Measurements from ENCODE around the gene LARGE2. TPM values are rescaled to one million over a fixed set of nuclear protein-coding genes. Genes with fewer than 3 reads are reported as not detected.

The LARGE2 gene
- total RNA-seq, 1 donor from 2014 or later: not detected

- DNase-seq: no peak
These were observed 8.6 kb downstream of the LARGE2 start for GRCh38 chr11:45930951-45931570.

GRCh38 chr11:45931739-45932138, 9.3 kb downstream of the LARGE2 start:
- DNase-seq: no peak

GRCh38 chr11:45932217-45932616, 9.8 kb downstream of the LARGE2 start:
- DNase-seq: no peak

- no peak for DNase-seq
These were observed 10.8 kb downstream of the LARGE2 start for GRCh38 chr11:45933131-45933831.

GRCh38 chr11:45933846-45934579, 11.6 kb downstream of the LARGE2 start:
- no peak for DNase-seq

- no peak for DNase-seq
These were observed 12.3 kb downstream of the LARGE2 start for GRCh38 chr11:45934580-45935318.

GRCh38 chr11:45935349-45936064, 13.1 kb downstream of the LARGE2 start:
- no peak for DNase-seq

GRCh38 chr11:45936511-45937054, 14.1 kb downstream of the LARGE2 start:
- no peak for DNase-seq

- no peak for DNase-seq
These were observed 15.5 kb downstream of the LARGE2 start for GRCh38 chr11:45937916-45938315.

GRCh38 chr11:45939836-45940235, 17.4 kb downstream of the LARGE2 start:
- peak; percentile 12 for DNase-seq

GRCh38 chr11:45941285-45941684, 18.8 kb downstream of the LARGE2 start:
- no peak for DNase-seq

- no peak for DNase-seq
These were observed 19.9 kb downstream of the LARGE2 start for GRCh38 chr11:45942381-45942780.

- DNase-seq: no peak
These were observed 23.0 kb downstream of the LARGE2 start for GRCh38 chr11:45945397-45945999.

- no peak for DNase-seq
These were observed 25.4 kb downstream of the LARGE2 start for GRCh38 chr11:45947885-45948284.

GRCh38 chr11:45948356-45948755, 25.9 kb downstream of the LARGE2 start:
- no peak for DNase-seq

- DNase-seq: peak; percentile 15
These were observed 27.5 kb downstream of the LARGE2 start for GRCh38 chr11:45949992-45950407.

GRCh38 chr11:45959851-45960250, 37.4 kb downstream of the LARGE2 start:
- DNase-seq: peak; percentile 30

GRCh38 chr11:45960387-45961095, 38.1 kb downstream of the LARGE2 start:
- DNase-seq: no peak

- DNase-seq: no peak
These were observed 39.3 kb downstream of the LARGE2 start for GRCh38 chr11:45961751-45962240.

- DNase-seq: peak; percentile 89
These were observed 42.5 kb downstream of the LARGE2 start for GRCh38 chr11:45964911-45965389.

GRCh38 chr11:45967506-45967905, 45.0 kb downstream of the LARGE2 start:
- DNase-seq: no peak

Measured in dermis blood vessel endothelial cell (primary cell).